HG03280 (cell line): ENCODE results near the gene MRPL4.

Experiments used
- ATAC-seq: cut with Tn5 transposase; IDR thresholded peaks from one replicate; pipeline ENCODE4 v1.9.1; 2021; ENCODE audit warnings: mild to moderate bottlenecking, moderate library complexity; ENCODE audit not compliant: unreplicated experiment

Gene MRPL4

DNA sequence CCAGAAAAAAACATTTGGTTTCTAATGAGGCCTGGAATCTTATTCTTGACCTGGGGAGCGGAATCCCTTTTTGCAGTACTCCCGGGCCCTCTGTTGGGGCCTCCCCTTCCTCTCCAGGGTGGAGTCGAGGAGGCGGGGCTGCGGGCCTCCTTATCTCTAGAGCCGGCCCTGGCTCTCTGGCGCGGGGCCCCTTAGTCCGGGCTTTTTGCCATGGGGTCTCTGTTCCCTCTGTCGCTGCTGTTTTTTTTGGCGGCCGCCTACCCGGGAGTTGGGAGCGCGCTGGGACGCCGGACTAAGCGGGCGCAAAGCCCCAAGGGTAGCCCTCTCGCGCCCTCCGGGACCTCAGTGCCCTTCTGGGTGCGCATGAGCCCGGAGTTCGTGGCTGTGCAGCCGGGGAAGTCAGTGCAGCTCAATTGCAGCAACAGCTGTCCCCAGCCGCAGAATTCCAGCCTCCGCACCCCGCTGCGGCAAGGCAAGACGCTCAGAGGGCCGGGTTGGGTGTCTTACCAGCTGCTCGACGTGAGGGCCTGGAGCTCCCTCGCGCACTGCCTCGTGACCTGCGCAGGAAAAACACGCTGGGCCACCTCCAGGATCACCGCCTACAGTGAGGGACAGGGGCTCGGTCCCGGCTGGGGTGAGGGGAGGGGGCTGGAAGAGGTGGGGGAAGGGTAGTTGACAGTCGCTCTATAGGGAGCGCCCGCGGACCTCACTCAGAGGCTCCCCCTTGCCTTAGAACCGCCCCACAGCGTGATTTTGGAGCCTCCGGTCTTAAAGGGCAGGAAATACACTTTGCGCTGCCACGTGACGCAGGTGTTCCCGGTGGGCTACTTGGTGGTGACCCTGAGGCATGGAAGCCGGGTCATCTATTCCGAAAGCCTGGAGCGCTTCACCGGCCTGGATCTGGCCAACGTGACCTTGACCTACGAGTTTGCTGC is 35.1 kb downstream of the MRPL4 start, which contains the start of gene ICAM4:
Gene ICAM4 (plus strand): TSS at position 153 of the 935 bp plus-strand sequence. CDS start 58 bp downstream, at position 211.
- ATAC-seq = no peak

DNA sequence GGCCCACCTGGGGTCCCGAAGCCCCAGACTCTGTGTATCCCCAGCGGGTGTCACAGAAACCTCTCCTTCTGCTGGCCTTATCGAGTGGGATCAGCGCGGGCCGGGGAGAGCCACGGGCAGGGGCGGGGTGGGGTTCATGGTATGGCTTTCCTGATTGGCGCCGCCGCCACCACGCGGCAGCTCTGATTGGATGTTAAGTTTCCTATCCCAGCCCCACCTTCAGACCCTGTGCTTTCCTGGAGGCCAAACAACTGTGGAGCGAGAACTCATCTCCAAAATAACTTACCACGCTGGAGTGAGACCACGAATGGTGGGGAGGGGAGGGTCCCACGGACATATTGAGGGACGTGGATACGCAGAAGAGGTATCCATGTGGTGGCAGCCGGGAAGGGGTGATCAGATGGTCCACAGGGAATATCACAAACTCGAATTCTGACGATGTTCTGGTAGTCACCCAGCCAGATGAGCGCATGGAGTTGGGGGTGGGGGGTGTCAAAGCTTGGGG is 36.7 kb downstream of the MRPL4 start:
- ATAC-seq = no peak

DNA sequence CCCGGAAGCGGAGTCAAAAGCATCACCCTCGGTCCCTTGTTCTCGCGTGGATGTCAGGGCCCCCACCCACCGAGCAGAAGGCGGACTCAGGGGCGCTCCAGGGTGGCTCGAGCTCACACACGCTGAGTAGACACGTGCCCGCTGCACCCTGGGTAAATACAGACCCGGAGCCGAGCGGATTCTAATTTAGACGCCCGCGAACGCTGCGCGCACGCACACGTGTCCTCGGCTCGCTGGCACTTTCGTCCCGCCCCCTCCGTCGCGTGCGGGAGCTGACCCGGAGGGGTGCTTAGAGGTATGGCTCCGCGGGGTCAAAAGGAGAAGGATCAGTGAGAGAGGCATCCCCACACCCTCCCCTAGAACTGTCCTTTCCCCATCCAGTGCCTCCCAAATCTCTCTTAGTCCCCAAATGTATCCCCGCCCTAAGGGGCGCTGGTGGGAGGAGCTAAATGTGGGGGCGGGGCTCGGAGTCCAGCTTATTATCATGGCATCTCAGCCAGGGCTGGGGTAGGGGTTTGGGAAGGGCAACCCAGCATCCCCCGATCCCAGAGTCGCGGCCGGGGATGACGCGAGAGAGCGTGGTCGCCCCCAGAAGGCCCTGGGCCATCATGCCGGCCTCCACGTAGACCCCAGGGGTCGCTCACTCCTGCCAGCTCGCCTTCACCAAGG is 37.3 kb downstream of the MRPL4 start:
- ATAC-seq = peak; percentile 30

DNA sequence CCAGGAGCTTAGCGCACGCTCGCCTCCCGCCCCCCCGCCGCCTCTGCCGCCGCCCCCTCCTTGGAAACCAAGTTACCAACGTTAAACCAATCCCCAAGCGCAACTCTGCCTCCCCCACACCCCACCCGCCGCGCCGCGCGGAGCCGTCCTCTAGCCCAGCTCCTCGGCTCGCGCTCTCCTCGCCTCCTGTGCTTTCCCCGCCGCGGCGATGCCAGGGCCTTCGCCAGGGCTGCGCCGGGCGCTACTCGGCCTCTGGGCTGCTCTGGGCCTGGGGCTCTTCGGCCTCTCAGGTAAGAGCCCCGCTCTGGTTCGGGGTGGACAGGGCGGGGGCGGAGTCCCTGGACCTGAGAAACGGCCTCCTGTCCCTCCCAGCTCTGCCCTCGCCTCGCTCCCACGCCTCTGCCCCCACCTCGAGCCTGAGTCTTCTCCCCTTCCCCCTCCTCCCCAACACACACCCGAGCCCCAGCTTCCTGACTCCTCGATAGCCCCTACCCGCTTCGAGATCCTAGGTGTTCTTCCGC is 37.9 kb downstream of the MRPL4 start, which contains the start of gene ICAM5:
Gene ICAM5 (plus strand): TSS at position 117 of the 521 bp plus-strand sequence. CDS start 92 bp downstream, at position 209.
- ATAC-seq = no peak

DNA sequence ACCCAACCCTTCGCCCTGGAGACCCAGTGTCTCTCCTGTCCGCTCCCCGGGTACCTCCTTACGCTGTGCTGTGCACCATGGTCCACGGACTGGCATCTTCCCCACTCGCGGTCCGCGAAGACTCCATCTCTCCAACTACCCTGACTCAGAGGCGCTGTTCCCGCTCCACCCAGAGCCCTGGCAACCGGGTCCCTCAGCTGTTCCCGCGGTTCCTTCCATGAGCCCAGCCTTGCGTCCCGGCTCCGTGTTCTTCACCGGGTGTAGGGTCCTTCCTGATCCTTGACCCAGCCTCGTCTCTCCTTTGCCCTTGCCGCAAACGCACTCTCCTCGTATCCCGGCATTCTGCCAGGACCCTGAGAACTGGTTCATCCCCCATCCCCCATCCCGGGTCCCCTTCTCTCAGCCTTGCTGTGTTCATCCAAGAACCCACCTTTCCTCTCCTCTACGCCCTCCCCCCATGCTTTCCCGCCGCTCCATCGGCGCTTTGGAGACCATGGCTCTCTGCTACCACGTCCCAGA is 38.4 kb downstream of the MRPL4 start:
- no peak for ATAC-seq

DNA sequence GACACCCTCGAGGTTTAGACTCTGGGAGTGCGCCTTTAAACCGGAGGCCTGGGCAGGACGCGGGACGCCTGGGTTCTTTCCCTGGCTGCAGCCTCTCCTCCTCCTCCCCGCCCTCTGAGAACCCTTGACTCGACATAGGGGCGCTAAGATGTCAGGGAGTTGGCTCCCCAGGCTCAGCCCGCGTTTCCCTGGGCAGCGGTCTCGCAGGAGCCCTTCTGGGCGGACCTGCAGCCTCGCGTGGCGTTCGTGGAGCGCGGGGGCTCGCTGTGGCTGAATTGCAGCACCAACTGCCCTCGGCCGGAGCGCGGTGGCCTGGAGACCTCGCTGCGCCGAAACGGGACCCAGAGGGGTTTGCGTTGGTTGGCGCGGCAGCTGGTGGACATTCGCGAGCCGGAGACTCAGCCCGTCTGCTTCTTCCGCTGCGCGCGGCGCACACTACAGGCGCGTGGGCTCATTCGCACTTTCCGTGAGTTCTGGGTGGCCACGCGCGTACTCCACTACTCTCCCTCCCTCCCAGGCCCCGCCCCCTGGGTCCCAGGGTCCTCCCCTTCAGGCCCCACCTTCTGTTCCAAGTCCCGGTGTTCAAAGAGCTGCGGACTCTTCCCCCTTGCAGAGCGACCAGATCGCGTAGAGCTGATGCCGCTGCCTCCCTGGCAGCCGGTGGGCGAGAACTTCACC is 39.0 kb downstream of the MRPL4 start:
- no peak for ATAC-seq

DNA sequence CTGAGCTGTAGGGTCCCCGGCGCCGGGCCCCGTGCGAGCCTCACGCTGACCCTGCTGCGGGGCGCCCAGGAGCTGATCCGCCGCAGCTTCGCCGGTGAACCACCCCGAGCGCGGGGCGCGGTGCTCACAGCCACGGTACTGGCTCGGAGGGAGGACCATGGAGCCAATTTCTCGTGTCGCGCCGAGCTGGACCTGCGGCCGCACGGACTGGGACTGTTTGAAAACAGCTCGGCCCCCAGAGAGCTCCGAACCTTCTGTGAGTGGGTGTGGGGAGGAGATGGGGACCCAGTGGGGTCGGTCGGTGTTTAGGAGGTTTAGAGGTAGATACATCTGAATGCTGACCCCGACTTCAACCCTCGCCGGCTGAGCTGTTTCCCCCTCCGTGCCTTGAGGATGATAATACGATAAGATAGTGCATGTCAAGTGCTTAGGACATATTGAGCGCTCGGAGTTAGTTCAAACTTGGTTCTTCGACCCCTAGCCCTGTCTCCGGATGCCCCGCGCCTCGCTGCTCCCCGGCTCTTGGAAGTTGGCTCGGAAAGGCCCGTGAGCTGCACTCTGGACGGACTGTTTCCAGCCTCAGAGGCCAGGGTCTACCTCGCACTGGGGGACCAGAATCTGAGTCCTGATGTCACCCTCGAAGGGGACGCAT is 39.7 kb downstream of the MRPL4 start:
- ATAC-seq = peak; percentile 1

DNA sequence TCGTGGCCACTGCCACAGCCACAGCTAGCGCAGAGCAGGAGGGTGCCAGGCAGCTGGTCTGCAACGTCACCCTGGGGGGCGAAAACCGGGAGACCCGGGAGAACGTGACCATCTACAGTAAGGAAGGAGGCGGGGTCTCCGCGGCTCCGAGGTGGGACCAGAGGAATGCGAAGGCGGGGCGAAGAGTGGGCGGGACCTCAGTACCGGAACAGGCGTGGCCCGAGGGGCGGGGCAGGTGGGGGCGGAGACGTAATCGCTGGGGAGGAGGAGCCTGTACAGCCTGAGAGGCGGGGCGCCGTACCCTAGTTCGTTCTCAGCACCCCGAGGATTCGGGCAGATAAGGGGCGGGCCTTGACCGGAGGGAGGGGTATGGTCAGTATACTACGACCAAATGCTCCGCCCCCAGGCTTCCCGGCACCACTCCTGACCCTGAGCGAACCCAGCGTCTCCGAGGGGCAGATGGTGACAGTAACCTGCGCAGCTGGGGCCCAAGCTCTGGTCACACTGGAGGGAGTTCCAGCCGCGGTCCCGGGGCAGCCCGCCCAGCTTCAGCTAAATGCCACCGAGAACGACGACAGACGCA is 40.3 kb downstream of the MRPL4 start:
- ATAC-seq = peak; percentile 36

DNA sequence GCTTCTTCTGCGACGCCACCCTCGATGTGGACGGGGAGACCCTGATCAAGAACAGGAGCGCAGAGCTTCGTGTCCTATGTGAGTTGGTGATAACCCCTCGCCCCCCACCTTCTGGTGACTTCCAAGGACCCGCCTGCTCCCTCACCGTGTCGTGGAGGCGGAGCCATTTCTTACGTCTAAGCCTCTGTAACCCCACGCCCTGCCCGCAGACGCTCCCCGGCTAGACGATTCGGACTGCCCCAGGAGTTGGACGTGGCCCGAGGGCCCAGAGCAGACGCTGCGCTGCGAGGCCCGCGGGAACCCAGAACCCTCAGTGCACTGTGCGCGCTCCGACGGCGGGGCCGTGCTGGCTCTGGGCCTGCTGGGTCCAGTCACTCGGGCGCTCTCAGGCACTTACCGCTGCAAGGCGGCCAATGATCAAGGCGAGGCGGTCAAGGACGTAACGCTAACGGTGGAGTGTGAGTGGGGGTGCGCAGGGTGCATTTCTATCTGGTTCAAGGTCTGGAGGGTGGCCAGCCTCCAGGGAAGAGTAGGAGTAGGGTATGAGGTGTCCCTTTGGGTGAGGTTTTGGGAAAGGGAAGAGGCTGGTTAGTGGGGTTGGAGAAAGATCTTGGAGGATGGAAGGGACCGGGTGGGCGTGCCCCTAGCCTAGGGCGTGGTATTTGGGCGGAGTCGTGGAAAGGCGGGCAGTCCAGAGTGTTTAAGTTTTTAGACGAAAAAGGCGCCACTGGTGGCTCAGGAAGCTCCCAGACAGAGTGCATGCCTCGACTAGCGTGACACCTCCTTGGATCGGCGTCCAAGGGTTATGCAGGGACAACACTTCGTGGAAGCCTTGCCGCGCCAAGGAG is 41.0 kb downstream of the MRPL4 start:
- no peak for ATAC-seq

DNA sequence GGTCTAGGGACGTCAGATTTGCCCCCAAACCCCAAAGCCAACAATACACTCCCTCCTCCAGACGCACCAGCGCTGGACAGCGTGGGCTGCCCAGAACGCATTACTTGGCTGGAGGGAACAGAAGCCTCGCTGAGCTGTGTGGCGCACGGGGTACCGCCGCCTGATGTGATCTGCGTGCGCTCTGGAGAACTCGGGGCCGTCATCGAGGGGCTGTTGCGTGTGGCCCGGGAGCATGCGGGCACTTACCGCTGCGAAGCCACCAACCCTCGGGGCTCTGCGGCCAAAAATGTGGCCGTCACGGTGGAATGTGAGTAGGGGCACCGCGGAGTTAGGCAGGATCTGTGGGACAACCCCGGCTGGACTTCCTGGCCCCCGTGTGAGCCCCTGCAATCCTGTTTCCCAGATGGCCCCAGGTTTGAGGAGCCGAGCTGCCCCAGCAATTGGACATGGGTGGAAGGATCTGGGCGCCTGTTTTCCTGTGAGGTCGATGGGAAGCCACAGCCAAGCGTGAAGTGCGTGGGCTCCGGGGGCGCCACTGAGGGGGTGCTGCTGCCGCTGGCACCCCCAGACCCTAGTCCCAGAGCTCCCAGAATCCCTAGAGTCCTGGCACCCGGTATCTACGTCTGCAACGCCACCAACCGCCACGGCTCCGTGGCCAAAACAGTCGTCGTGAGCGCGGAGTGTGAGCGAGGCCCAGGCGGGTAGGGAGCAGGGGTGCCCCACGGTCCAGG is 41.8 kb downstream of the MRPL4 start:
- ATAC-seq = no peak

DNA sequence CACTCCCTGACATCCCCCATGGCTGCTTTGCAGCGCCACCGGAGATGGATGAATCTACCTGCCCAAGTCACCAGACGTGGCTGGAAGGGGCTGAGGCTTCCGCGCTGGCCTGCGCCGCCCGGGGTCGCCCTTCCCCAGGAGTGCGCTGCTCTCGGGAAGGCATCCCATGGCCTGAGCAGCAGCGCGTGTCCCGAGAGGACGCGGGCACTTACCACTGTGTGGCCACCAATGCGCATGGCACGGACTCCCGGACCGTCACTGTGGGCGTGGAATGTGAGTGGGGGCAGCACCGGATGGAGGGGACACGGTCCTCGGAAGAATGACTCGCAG is 42.3 kb downstream of the MRPL4 start:
- ATAC-seq = no peak

DNA sequence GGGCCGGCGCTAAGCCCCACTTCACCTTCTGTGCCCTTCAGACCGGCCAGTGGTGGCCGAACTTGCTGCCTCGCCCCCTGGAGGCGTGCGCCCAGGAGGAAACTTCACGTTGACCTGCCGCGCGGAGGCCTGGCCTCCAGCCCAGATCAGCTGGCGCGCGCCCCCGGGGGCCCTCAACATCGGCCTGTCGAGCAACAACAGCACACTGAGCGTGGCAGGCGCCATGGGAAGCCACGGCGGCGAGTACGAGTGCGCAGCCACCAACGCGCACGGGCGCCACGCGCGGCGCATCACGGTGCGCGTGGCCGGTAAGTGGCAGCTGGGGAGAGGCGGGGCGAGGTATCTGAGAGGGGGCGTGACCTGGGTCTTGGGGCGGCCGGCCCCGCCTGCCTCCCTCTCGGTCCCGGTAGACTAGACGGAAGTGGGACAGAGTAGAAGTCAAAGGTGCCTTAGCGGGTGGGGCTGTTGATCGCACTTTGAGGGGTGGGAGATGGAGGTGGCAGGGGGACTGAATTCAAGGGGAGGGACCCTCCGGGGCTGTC is 43.4 kb downstream of the MRPL4 start:
- peak; percentile 47 for ATAC-seq

DNA sequence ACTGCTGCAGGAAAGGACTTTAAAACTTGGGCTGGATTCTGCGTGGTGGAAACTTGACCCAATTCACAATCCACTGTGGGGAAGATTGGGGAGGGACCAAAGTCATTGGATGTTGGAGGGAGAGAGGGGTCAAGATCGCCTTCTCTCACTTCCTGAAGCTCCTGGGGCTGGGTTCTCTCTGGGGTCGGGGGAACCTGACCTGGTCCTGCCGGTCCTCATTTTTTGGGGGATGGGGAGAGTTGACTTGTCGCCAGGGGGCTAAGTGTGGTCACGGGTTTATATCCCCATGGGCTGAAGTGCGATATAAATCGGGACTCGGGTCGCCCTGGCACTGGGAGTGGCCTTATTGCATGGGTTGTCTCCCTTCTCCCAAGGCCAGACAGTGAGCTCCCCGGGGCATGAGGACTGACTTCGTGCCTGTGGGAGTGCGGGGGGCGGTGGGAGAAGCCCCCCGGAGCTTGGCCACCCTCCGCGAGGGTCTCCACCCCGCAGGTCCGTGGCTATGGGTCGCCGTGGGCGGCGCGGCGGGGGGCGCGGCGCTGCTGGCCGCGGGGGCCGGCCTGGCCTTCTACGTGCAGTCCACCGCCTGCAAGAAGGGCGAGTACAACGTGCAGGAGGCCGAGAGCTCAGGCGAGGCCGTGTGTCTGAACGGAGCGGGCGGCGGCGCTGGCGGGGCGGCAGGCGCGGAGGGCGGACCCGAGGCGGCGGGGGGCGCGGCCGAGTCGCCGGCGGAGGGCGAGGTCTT is 44.0 kb downstream of the MRPL4 start:
- no peak for ATAC-seq

DNA sequence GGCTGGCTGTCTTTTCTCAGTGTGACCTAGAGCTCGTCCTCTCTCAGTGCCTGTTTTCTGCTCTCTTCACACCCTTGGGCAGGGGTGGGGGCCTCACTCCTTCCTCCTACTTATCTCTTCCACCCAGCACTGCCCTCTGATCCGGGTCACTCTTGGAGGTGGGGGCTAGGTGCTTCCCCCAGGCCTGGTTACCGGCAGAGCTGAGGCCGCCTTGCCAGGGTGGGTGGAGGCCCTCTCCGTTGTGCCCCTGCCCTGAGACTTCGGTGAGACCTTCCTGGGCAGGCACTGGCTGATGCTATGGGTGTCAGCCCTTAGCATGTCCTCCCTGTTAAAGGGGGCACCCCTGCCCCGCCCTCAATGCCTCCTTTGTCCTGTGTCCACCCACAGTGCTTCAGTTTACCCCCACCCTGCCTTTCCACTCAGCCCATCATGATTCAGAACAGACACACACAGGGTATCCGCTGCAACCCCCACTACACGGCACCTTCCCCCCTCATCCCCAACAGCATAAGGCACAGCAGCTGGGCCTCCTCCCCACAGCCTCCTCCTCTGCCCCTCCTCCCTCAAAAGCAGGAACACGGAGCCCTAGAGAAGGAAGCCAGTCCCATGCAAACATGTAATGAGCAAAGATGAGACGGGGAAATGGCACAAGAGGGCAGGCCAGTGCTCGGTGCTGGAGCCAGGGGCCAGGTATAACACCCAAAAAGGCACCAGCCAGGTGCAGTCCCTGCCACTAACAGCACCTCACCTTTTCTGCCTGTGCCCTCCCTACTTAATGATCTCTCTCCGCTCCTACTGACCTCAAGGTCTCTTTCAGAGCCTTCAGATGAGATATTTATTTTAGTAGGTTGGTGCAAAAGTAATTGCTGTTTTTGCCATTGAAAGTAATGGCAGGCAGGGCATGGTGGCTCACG is 47.8 kb downstream of the MRPL4 start:
- ATAC-seq = no peak

DNA sequence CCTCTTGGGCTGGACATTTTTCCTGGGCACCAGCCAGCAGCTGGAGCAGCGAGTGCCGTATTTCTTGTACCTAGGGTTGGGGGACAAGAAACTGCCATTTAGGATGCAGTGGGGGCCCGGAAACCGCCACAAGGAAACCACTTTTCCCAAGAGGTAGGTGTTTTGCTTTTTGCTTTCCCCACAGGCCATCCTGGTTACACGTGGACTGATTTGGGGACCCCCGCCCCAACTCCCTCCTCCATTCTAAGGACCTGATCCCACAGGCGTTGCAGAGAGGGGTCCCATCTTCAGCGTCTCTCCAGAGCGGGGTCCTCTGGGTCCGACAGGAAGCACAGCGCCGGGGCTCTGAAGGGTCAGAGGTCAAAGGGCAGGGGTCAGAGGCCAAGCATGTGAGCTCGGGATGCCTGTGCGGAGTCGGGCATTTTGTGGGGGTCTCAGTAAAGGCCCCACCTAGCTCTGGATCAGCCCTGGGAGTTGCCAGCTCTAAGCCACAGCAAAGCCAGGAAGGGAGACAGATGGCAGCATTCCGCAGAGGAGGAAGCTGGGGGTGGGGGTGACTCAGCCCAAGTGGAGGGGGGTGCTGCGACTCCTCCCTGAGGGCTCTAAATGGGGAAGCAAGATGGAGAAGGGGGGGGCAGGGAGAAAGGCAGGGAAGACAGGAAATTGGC is 53.3 kb downstream of the MRPL4 start:
- ATAC-seq = no peak

DNA sequence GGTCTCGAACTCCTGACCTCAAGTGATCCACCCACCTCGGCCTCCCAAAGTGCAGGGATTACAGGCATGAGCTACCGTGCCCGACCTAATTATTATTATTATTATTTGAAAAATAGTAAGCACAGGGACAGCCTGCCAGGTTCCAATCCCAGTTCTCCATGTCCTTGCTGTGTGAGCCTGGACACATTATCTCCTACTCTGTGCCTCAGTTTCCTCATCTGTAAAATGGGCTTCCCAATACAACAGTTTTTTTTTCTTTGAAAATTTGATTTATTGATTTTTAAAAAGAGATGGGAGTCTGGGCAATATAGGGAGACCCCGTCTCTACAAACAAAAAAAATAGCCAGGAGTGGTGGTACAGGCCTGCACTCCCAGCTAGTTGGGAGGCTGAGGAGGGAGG is 54.3 kb downstream of the MRPL4 start:
- no peak for ATAC-seq
